Measurements from ENCODE around the gene CATSPERD.

CATSPERD gene

DNA sequence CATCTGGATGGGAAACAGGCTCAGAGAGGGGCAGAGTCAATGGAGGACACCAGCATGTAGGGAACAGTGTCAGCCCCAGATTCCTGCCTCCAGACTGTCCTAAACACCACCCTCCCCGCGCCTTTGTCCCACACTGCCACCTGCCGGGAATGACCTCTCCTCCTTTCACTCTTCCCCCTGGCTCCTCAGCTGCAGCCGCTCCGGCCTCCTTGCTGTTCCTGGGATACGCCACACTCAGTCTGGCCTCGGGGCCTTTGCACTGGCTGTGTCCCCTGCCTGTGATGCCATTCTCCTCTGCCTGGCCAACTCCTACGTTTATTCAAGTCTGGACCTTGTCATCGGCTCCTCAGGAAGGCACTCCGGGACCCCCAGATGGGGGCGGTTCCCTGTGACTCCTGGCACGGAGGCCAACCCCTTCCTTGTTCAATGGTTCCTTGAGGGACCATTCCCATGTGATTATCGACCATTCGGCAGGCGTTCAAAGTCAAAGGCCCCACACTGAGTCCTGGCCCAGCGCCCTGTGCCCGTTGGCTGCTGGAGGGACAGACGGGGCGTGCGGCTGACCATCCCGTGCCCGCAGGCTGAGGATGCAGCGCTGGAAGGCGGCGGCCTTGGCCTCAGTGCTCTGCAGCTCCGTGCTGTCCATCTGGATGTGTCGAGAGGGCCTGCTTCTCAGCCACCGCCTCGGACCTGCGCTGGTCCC is 103.3 kb downstream of the CATSPERD start:
- H3K9me3 ChIP-seq, result no peaks in the 10 kb centered on the region
- peaks cover 22% of the 10 kb centered on the region for H3K27me3 ChIP-seq
- no peak overlapping the region for H3K4me3 ChIP-seq (ENCODE audit: low read depth in 1 of 2, low read length in 1 of 2)
- TF ChIP-seq CTCF (IDR thresholded peaks at IDR 0.05), result no peak
- no peak overlapping the region for H3K27ac ChIP-seq
- H3K36me3 ChIP-seq, result no peaks in the 10 kb centered on the region
- peaks cover 15 to 17% of the 10 kb centered on the region in 2 experiments for H3K4me1 ChIP-seq (ENCODE audit: control insufficient read depth in 1 of 2, insufficient read depth in 1 of 2, low read depth in 1 of 2, low read length in 1 of 2)

GRCh38 chr19:5824751-5825150 is 104.3 kb downstream of the CATSPERD start:
- H3K9me3 ChIP-seq, result no peaks in the 10 kb centered on the region
- no peak overlapping the region for H3K4me3 ChIP-seq (ENCODE audit: low read depth in 1 of 2, low read length in 1 of 2)
- no peak overlapping the region for H3K27ac ChIP-seq
- no peak for TF ChIP-seq CTCF (IDR thresholded peaks at IDR 0.05)
- H3K36me3 ChIP-seq, result no peaks in the 10 kb centered on the region
- peaks cover 32% of the 10 kb centered on the region for H3K27me3 ChIP-seq
- H3K4me1 ChIP-seq (ENCODE audit: control insufficient read depth in 1 of 2, insufficient read depth in 1 of 2, low read depth in 1 of 2, low read length in 1 of 2), result peaks cover 21 to 23% of the 10 kb centered on the region in 2 experiments

GRCh38 chr19:5825178-5825577 is 104.7 kb downstream of the CATSPERD start:
- H3K36me3 ChIP-seq, result no peaks in the 10 kb centered on the region
- no peak for TF ChIP-seq CTCF (IDR thresholded peaks at IDR 0.05)
- H3K9me3 ChIP-seq, result no peaks in the 10 kb centered on the region
- H3K4me1 ChIP-seq (ENCODE audit: control insufficient read depth in 1 of 2, insufficient read depth in 1 of 2, low read depth in 1 of 2, low read length in 1 of 2), result peaks cover 21 to 23% of the 10 kb centered on the region in 2 experiments
- no peak overlapping the region for H3K27ac ChIP-seq
- no peak overlapping the region for H3K4me3 ChIP-seq (ENCODE audit: low read depth in 1 of 2, low read length in 1 of 2)
- H3K27me3 ChIP-seq, result peaks cover 36% of the 10 kb centered on the region

- Histone ChIP-seq H3K27ac (no peak overlapping the region), H3K9me3 (no peaks in the 10 kb centered on the region), H3K4me3 (ENCODE audit: low read depth in 1 of 2, low read length in 1 of 2) (peak overlapping the region; percentile 73 to 83), H3K36me3 (no peaks in the 10 kb centered on the region), H3K4me1 (ENCODE audit: control insufficient read depth in 1 of 2, insufficient read depth in 1 of 2, low read depth in 1 of 2, low read length in 1 of 2) (peaks cover 21 to 23% of the 10 kb centered on the region in 2 experiments), H3K27me3 (peaks cover 37% of the 10 kb centered on the region)
- no peak for TF ChIP-seq CTCF (IDR thresholded peaks at IDR 0.05)
Measured at GRCh38 chr19:5826531-5827341, 106.3 kb downstream of the CATSPERD start.

DNA sequence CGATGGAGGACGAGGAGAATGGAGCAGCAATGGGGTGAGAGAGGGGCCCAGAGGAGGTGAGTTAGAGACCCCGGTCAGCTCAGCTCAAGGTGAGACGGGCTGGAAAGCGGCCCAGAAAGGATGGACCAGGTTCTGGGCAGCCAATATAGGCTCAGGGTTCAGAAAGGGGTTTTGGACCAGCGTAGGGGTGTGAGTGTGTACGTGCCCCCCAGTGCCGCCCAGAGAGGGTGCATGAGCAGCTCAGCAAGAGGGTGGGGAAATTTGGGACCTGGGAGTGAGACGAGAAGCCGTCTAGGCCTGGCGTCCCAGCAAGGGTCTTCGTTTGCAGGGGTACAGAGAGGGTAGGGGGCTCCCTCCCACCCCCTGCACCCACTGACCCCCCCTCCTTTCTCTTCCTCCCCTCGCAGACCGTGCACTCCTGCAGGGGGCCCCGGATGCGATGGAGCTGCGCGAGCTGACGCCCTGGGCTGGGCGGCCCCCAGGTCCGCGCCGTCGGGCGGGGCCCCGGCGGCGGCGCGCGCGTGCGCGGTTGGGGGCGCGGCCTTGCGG is 107.0 kb downstream of the CATSPERD start:
- H3K27me3 ChIP-seq, result peaks cover 37% of the 10 kb centered on the region
- no peak for TF ChIP-seq CTCF (IDR thresholded peaks at IDR 0.05)

More for the DNA sequence above, 107.0 kb downstream of the CATSPERD start:
- Histone ChIP-seq H3K27ac (peak overlapping the region; percentile 83), H3K36me3 (no peaks in the 10 kb centered on the region), H3K4me1 (ENCODE audit: control insufficient read depth in 1 of 2, insufficient read depth in 1 of 2, low read depth in 1 of 2, low read length in 1 of 2) (peaks cover 21 to 23% of the 10 kb centered on the region in 2 experiments), H3K4me3 (ENCODE audit: low read depth in 1 of 2, low read length in 1 of 2) (peak overlapping the region; percentile 73 to 83), H3K9me3 (no peaks in the 10 kb centered on the region)

Measured in neutrophil (primary cell).